Sigmoid colon (tissue), 7 donors: ENCODE results near the gene LRCH1. TPM values are rescaled to one million over a fixed set of nuclear protein-coding genes. Genes with fewer than 3 reads are reported as not detected.

Experiments
- DNase-seq: peaks from one replicate; pipeline ENCODE4 v3.0.0-alpha.2; 2019
- H3K27ac ChIP-seq, 4 donors: fragments of 200-600 bp; sonication (generic); one replicate each; pipeline ENCODE4 v1.5.1; 2016 to 2019; ENCODE audit warnings: mild to moderate bottlenecking in 1 of 4
- H3K27me3 ChIP-seq, 3 donors: fragments of 200-600 bp; sonication (generic); one replicate each; pipeline ENCODE4 v1.5.1; 2019; ENCODE audit warnings: mild to moderate bottlenecking in 1 of 3
- H3K36me3 ChIP-seq, 4 donors: fragments of 200-600 bp; sonication (generic); one replicate each; pipeline ENCODE4 v1.5.1; 2016 to 2019
- H3K4me1 ChIP-seq, 4 donors: fragments of 200-600 bp; sonication (generic); one replicate each; pipeline ENCODE4 v1.5.1; 2017 to 2019
- H3K4me3 ChIP-seq, 4 donors: fragments of 200-600 bp; sonication (generic); one replicate each; pipeline ENCODE4 v1.5.1; 2017 to 2019; ENCODE audit warnings: mild to moderate bottlenecking in 2 of 4, moderate library complexity in 1 of 4
- H3K9me3 ChIP-seq, 4 donors: fragments of 200-600 bp in 3 of 4; sonication (generic) in 3 of 4; one replicate each; pipeline versions ENCODE4 v1.5.1 to v1.6.1; 2013 to 2019
- EP300 ChIP-seq, 4 donors: sonication (generic); formaldehyde crosslinking; IDR thresholded peaks; one replicate each; pipeline ENCODE4 v1.6.1; 2017; ENCODE audit warnings: antibody characterized with exemption in 4 of 4
- POLR2A ChIP-seq, 2 donors: fragments of 450-650 bp; IDR thresholded peaks; one replicate each; pipeline ENCODE4 v1.6.1; 2016; ENCODE audit warnings: antibody characterized with exemption in 2 of 2, mild to moderate bottlenecking in 2 of 2, moderate library complexity in 2 of 2
- POLR2AphosphoS5 ChIP-seq, 4 donors: sonication (generic); formaldehyde crosslinking; IDR thresholded peaks; one replicate each; pipeline ENCODE4 v1.6.1; 2017; ENCODE audit warnings: antibody characterized with exemption in 4 of 4
- WGBS, 2 donors: extraction: QIAGEN DNeasy Blood & Tissue Kit; methylation state at CpG; one replicate each; pipeline ENCODE4 v1.1.7; 2013; 5-methylcytosine and 5-hydroxymethylcytosine counted together
- intact Hi-C: fragments of 100-400 bp; cut with DNase I; formaldehyde crosslinking; loops from one replicate; pipeline ENCODE4 v1.15.1; 2023
- polyA plus RNA-seq, 3 donors: library from polyadenylated mRNA; stranded (reverse); fragments of 200-250 nt; gene quantifications; one replicate each; pipeline ENCODE4 v1.2.3, GENCODE V29; 2013
- total RNA-seq, 4 donors: library from RNA; depleted of rRNA; stranded (reverse); fragments of >200 nt; gene quantifications; one replicate each; pipeline ENCODE4 v1.1.0, GENCODE V29; 2016
- TF ChIP-seq, protein P1 (sequence below), 4 experiments: fragments of 450-650 bp in 3 of 4; fragments of 200-600 bp in 1 of 4; IDR thresholded peaks; one replicate each; pipeline ENCODE4 v1.5.1; 2016 to 2019; ENCODE audit warnings: antibody characterized with exemption in 4 of 4, mild to moderate bottlenecking in 3 of 4, moderate library complexity in 2 of 4
- donor health status: healthy with polysubstance abuse.
- donor health status: Bipolar disorder and iron deficiency.
- donor health status: healthy.

The LRCH1 gene
- total and polyA plus RNA-seq, 7 donors: 4.2 to 54.0 (median 32.4) TPM

GRCh38 chr13:46605825-46606554, 53.0 kb downstream of the LRCH1 start:
- no peak overlapping the region for H3K4me3 ChIP-seq
- H3K4me1 ChIP-seq: peaks cover 0 to 87% (median 62%) of the 10 kb centered on the region in 4 donors
- TF ChIP-seq, protein P1, sequence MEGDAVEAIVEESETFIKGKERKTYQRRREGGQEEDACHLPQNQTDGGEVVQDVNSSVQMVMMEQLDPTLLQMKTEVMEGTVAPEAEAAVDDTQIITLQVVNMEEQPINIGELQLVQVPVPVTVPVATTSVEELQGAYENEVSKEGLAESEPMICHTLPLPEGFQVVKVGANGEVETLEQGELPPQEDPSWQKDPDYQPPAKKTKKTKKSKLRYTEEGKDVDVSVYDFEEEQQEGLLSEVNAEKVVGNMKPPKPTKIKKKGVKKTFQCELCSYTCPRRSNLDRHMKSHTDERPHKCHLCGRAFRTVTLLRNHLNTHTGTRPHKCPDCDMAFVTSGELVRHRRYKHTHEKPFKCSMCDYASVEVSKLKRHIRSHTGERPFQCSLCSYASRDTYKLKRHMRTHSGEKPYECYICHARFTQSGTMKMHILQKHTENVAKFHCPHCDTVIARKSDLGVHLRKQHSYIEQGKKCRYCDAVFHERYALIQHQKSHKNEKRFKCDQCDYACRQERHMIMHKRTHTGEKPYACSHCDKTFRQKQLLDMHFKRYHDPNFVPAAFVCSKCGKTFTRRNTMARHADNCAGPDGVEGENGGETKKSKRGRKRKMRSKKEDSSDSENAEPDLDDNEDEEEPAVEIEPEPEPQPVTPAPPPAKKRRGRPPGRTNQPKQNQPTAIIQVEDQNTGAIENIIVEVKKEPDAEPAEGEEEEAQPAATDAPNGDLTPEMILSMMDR (IDR thresholded peaks at IDR 0.05): no peak
- TF ChIP-seq EP300 (IDR thresholded peaks at IDR 0.05) (no peak), POLR2A (IDR thresholded peaks at IDR 0.05) (no peak), POLR2AphosphoS5 (IDR thresholded peaks at IDR 0.05) (no peak)
- no peak for DNase-seq
- peak overlapping the region; percentile 25 to 65 (median 54) for H3K27ac ChIP-seq
- H3K27me3 ChIP-seq: no peaks in the 10 kb centered on the region
- intact Hi-C loops: no loop called here
- H3K9me3 ChIP-seq: no peaks in the 10 kb centered on the region
- 67 to 82% methylated on average over 3 of the region's 3 CpGs for WGBS, 2 donors
- no peaks in the 10 kb centered on the region for H3K36me3 ChIP-seq

- Histone ChIP-seq H3K36me3 (no peaks in the 10 kb centered on the region), H3K9me3 (no peaks in the 10 kb centered on the region), H3K27me3 (no peaks in the 10 kb centered on the region), H3K4me3 (no peak overlapping the region), H3K4me1 (peaks cover 0 to 77% (median 56%) of the 10 kb centered on the region in 4 donors), H3K27ac (peak overlapping the region in 1 of 4 donors; percentile 20)
- WGBS, 2 donors: 64 to 81% methylated on average over 3 of the region's 3 CpGs
- intact Hi-C loops: no loop called here
- TF ChIP-seq, protein P1 (IDR thresholded peaks at IDR 0.05): no peak
- TF ChIP-seq POLR2A (IDR thresholded peaks at IDR 0.05) (no peak), POLR2AphosphoS5 (IDR thresholded peaks at IDR 0.05) (no peak), EP300 (IDR thresholded peaks at IDR 0.05) (no peak)
- no peak for DNase-seq
Observed at GRCh38 chr13:46606970-46607369, 54.0 kb downstream of the LRCH1 start.

DNA sequence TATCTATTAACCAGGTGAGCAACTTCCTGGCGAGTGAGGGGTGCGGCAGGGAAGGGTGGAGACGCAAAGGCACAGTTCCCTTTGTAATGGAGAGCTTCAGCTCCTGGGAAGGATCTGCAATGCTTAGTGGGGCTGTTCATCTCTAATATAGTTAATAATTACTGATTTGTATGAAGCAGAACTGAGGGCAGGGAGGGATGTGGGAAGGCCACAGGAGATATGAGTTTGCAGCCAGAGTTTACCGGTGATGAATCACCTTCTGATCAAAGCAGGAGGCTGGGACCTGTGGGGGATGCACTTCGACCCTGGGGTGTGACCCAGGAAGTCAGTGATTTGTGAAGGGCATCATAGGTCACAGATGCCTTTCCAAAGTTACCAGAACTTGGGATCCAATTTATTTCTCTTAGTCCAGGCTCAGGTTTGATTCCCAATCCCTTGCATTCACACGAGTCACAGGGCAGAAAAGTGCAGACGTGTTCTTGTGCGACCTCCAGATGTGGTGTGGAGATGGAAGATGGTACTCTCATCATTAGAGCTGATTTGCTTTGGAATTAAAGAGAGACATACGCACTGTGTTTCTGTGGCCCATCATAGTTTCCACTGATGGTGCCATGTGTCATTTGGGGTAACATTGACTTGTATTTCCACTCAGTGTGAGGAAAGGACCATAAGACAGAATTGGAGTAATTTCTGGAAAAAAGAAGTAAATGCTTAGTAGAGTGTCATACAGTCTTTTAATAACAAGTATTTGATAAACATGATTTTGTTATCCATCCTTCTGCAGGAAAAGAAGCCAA, 55.0 kb downstream of the LRCH1 start:
- intact Hi-C loops: no loop called here
- Histone ChIP-seq H3K4me3 (no peak overlapping the region), H3K9me3 (no peaks in the 10 kb centered on the region), H3K27ac (peak overlapping the region in 2 of 4 donors; percentile 5 to 9), H3K36me3 (no peaks in the 10 kb centered on the region), H3K4me1 (peaks cover 0 to 67% (median 50%) of the 10 kb centered on the region in 4 donors), H3K27me3 (no peaks in the 10 kb centered on the region)
- WGBS, 2 donors: 47 to 66% methylated on average over 9 of the region's 9 CpGs
- no peak for TF ChIP-seq EP300 (IDR thresholded peaks at IDR 0.05)
- TF ChIP-seq, protein P1 (IDR thresholded peaks at IDR 0.05): no peak
- no peak for TF ChIP-seq POLR2AphosphoS5 (IDR thresholded peaks at IDR 0.05)
- no peak for TF ChIP-seq POLR2A (IDR thresholded peaks at IDR 0.05)
- no peak for DNase-seq

DNA sequence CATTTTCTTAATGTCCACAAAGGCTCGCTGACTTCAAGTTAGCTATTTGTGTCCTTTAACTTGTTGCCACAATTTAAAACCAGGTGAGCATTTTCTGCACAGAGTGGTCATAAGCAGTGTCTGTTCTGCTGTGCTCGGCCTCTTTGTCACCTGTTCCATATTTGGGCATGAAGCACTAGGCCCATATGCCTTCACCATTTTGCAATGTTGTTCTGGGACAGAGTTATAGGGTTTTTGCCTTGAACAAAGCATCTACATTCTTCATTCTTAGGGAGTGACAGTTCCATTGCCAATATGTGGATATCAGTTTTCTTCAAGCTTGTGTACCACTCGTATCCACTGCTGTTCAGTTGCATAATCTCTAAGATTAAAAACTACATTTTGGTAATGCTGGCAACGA, 56.1 kb downstream of the LRCH1 start:
- WGBS, 2 donors: 85 to 91% methylated on average over 4 of the region's 4 CpGs
- peaks cover 0 to 56% (median 40%) of the 10 kb centered on the region in 4 donors for H3K4me1 ChIP-seq
- no peaks in the 10 kb centered on the region for H3K27me3 ChIP-seq
- no peak for DNase-seq
- H3K36me3 ChIP-seq: no peaks in the 10 kb centered on the region
- H3K9me3 ChIP-seq: no peaks in the 10 kb centered on the region
- intact Hi-C loops: no loop called here
- no peak overlapping the region for H3K4me3 ChIP-seq
- no peak for TF ChIP-seq POLR2A (IDR thresholded peaks at IDR 0.05)
- no peak for TF ChIP-seq EP300 (IDR thresholded peaks at IDR 0.05)
- TF ChIP-seq POLR2AphosphoS5 (IDR thresholded peaks at IDR 0.05): no peak
- TF ChIP-seq, protein P1 (IDR thresholded peaks at IDR 0.05): no peak
- H3K27ac ChIP-seq: peak overlapping the region in 1 of 4 donors; percentile 4
